AG09309 (cell line): Measurements from ENCODE around the gene KAZN.

Experiments
- DNase-seq: peaks from one replicate; pipeline ENCODE4 v3.0.0-alpha.2; 2010; ENCODE audit warnings: low read depth
- H3K4me3 ChIP-seq: 2 replicates; pipeline ENCODE4 v1.5.1; 2011; ENCODE audit warnings: mild to moderate bottlenecking, low read depth, low read length, moderate library complexity; ENCODE audit not compliant: control insufficient read depth
- TF ChIP-seq, protein P1 (sequence below): IDR thresholded peaks from 2 replicates; pipeline ENCODE4 v1.5.1; 2011; ENCODE audit warnings: mild to moderate bottlenecking, low read depth, low read length, inconsistent platforms; ENCODE audit not compliant: insufficient read depth, control insufficient read depth; ENCODE audit errors: missing control alignments

Gene KAZN

DNA sequence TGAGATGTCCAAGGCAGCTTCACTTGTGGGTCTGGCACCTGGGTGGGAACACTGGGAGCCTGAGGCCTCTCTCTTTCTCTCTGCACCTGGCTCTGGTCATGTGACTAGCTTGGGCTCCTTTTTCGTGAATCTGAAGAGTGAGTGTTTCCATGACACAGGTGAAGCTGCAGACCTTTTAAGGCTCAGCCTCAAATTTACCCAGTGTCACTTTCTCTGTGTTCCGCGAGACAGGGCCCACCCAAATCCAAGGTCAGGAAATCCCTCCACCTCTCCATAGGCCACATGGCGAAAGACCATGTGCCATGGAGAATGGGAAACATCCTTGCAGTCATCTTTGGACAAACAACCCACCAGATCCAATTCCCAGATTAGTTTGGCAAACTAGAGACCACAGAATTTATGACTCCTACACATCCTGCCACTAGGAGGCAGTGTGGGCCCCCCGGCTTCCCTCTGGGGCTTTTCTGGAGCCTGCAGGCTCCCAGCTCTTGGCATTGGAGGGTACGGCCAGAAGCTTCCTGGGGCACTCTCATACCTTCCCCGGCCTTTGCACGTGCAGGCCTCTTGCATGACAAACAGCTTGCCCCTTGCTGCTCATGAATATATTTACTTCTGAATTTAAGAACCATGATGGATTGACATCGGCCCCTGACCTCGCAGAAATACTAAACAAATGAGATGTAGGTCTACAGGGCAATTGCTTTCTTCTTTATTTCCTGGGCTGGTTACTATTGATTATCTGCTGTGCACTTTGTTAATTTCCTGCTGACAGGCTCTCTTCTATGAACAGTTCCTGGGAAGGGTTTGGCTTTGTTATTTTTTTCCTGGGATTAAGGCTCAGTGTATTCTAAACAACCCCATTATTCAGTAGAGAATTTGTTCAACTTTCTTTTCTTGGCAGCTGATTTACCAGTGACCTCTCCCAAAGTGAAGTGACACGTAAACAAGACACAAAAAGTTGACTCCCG is 180.7 kb downstream of the KAZN start:
- H3K4me3 ChIP-seq, result no peak overlapping the region
- no peak for DNase-seq
- TF ChIP-seq, protein P1, sequence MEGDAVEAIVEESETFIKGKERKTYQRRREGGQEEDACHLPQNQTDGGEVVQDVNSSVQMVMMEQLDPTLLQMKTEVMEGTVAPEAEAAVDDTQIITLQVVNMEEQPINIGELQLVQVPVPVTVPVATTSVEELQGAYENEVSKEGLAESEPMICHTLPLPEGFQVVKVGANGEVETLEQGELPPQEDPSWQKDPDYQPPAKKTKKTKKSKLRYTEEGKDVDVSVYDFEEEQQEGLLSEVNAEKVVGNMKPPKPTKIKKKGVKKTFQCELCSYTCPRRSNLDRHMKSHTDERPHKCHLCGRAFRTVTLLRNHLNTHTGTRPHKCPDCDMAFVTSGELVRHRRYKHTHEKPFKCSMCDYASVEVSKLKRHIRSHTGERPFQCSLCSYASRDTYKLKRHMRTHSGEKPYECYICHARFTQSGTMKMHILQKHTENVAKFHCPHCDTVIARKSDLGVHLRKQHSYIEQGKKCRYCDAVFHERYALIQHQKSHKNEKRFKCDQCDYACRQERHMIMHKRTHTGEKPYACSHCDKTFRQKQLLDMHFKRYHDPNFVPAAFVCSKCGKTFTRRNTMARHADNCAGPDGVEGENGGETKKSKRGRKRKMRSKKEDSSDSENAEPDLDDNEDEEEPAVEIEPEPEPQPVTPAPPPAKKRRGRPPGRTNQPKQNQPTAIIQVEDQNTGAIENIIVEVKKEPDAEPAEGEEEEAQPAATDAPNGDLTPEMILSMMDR, result peak; percentile 69

DNA sequence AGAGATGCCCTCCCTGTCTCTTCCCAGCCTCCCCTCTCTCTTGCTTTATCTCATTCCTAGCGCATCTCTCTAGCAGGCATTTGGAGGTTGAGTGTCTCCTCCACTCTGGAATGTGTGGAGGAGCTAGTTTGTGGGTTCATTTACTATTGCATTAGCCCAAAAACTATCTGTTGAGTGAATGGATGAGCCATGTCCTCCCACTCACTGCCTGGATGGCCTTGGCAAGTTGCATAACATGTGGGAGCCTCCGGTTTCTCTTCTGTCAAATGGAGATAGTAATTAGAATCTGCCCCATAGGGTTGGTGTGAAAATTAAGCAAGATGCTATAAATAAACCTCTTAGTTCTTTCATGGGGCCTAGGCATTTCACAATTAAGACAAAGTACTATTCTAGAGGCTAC is 181.8 kb downstream of the KAZN start:
- TF ChIP-seq, protein P1, result no peak
- peak; percentile 8 for DNase-seq

DNA sequence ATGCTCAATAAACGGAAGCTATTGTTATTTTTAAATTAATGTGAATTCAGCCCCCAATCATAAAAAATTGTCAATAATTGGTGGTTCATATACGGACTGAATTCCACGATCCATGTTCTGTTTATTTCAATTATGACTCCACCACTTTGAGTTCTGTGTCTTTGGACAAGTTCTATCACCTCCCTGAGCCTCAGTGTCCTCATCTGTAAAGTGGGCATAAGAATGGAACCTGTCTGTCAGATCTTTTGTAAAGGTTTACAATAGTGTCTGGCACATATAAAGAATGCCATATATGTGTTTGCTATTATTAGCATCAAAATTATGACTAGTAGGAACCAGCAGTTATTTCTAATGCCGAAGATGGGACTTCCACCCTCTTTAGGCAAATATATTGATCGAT is 183.3 kb downstream of the KAZN start:
- H3K4me3 ChIP-seq, result no peak overlapping the region
- DNase-seq, result no peak
- TF ChIP-seq, protein P1, result no peak

More for the DNA sequence above, 181.8 kb downstream of the KAZN start:
- no peak overlapping the region for H3K4me3 ChIP-seq

DNA sequence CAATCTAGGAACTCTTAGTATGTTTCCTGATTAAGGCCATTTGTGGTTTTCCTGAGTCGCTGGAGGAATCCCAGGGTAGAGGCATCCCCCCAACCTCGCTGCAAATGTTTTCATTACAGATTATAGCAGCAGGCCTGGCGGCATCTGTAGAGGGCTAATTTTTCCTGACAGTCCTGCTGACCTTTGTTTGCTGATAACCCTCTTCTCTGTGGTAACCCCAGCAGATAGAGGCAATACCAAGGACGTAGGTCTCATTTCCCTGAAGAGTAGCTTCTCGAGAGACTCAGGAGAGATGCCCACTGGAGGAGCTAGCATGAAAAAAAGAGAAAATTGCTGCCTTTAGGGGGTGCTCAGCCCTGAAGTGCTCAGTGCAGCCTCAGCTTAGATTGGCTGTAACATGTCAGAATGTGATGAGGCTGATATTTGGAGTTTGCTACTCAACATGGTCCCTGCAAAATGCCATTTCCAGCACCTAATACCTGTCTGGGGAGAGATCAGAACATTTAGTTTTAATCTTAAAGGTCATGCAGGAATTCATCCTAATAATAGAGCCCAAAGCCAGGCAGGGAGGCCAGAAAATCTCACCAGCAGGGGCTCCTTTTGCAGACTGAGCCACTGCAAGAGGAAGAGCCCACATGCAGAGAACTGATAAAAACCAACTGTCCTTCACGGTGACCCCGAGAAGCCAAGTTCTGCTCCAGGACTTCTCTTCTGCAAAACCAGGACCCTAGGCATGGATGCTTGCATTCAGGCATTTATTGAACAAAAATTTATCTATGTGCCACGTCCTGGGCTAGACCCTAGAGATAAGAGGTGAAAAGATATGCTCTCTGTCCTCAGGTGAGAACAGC is 184.5 kb downstream of the KAZN start:
- H3K4me3 ChIP-seq, result no peak overlapping the region
- TF ChIP-seq, protein P1, result peak; percentile 4
- no peak for DNase-seq

DNA sequence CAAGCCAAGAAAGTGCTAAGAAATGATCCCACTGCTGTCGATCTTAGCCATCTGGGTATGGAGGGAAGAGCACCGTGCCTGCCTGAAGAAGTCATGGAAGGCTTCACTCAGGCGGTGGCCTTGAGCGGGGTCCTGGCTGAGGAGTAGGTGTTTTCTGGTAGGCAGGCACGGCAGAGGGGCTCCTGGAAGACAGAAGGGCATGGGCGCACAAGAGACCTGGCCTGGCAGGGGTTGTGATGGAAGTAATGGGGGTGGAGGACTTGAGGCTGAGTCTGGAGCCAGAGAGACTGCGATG is 185.1 kb downstream of the KAZN start:
- TF ChIP-seq, protein P1, result no peak
- H3K4me3 ChIP-seq, result no peak overlapping the region
- DNase-seq, result no peak

DNA sequence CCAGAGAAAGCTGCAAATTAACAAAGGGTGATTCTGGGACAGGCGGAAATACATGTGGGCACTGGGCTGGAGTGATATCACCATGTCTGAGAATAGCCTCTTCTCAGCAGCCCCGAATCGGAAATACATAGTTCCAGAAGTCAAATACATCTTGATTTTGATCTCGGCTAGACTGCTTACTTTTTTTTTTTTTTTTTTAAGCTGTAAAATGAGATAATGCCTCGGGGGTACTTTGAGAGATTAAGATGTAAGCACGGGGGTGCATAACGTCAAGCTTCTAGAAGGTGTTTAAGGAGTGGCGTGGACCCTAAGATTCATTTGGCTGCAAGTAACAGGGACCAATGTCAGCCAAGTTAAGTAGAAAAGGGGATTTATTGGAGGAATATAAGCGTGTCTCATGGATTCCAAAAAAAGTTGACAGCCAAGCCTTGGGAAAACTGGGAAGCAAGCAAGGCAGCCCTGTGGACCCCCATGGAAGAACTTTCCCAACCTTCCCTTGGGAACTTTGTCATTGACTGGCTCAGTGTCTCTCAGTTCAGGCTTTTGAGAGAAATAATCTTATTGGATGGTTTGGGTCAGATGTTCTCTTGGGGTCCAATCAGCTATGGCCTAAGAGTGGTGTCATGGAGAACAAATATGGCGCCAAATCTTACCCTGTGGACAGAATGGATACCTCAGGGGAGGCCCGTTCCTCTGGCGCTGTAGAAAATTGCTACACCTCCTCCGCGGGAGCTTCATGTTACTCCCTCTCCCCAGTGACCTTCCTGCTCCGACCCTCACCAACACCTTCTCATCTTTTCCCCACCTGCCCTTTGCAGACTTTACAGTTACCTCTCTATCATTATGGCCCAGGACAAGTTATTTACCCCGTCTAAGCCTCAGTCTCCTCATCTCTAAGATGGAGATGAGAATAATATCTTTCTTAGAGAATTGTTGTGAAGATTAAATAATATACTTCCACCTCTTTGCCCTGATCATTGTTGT is 186.6 kb downstream of the KAZN start:
- TF ChIP-seq, protein P1, result no peak
- no peak for DNase-seq
- no peak overlapping the region for H3K4me3 ChIP-seq
